GM21717 (cell line): Measurements from ENCODE around the gene SLF1.
"Not testable (repeated sequence)": the region's sequence is repeated elsewhere in the genome, so short reads cannot be mapped to it uniquely, and the experiment has no call there.

Experiments
- ATAC-seq: cut with Tn5 transposase; IDR thresholded peaks from one replicate; pipeline ENCODE4 v1.9.1; 2021; ENCODE audit warnings: mild to moderate bottlenecking, moderate library complexity; ENCODE audit not compliant: unreplicated experiment

SLF1 gene

DNA sequence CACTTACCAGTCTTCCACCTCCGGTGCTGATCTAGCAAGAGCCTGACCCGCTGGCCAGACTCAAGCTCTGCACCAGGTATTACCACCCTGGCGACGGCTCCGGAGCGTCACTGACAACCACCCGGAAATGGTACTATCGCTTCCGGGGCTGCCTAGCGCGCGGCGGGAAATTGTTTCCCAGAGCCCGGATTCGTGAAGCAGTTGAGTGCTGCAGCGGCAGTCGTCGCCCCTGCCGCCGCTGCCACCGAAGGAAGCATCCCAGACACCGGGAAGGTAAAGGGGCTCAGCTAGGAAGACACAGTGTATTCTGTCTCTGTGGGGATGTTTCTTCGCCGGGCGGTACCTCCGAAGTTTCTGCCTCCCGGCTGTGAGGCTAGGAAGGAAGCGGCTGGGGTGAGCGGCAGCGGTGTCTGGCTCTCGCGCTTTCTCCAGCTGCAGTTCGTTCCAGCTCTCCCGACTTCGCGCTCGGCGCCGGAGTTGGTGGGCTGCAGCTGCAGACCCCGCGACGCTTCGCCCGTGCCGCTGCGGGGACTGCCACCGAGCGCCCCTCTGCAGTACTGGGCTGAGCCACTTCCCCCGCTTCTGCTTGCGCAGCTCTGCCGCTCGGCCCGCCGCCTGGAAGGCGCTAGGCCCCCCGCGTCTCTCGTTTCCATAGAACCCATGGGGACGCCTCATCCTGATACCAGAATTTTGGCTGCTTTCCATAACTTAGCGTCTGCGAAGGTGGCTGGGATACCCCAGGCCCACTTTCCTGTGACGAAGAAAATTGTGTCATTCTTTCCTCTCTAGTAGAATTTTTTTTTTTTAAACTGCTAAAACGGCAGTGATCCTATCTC is at the start of gene SLF1, which contains the start of gene KIAA0825:
Gene SLF1 (plus strand): TSS at position 177 of the 836 bp plus-strand sequence. CDS start 10,142 bp downstream, outside the sequence.
Gene KIAA0825 (minus strand): TSS at position 112 of the 836 bp plus-strand sequence. CDS start 81,478 bp downstream, outside the sequence.
- ATAC-seq: peak; percentile 96

DNA sequence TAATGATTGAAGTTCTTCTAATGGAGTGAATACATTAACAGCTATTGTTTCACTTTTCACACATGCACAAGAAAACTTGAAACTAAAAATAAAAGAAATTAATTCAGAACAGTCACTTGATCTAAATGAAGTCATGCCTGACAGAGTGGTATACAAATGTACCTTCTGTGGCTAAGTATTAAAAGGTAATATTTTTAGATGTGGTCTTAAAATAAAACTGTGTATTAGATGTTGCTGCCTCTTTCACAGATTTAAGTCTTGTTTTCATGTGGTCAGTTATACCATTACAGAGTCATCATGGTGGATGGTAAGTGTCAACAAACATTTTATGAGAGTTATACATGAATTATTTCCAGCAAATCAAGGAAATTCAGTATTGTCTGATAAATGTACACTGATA is 47.1 kb upstream of the SLF1 start:
- ATAC-seq: no peak

DNA sequence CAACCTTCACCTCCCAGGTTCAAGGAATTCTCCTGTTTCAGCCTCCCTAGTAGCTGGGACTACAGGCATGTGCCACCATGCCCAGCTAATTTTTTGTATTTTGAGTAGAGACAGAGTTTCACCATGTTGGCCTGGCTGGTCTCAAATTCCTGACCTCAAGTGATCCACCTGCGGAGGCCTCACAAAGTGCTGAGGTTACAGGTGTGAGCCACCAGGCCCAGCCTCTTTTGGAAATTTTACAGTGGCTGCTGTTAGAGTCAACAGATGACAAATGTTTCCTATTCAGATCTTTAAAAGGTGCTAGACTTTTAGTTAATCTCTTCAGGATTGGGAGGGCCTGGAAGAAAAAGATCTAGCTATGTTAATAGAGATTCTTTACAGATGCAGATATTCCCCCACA is 45.1 kb upstream of the SLF1 start:
- not testable (repeated sequence) for ATAC-seq

DNA sequence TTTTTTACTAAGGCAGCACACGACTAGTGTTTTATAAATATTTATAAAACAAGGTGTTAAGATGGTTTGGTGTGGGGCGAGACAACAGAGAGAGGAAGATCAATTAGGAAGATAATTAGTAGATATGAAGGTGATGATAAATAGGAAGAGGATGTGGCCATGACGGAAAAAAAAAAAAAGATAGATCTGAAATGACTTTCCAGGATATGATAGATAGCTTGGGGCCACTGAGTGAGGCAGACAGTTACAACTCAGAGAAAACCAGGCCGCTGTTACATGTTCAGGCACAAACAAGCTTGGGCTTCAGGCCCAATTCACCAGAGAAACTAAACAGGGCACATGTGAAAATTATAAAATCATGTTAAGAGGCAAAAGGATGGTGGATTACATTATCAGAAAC is 43.3 kb upstream of the SLF1 start:
- ATAC-seq: no peak

DNA sequence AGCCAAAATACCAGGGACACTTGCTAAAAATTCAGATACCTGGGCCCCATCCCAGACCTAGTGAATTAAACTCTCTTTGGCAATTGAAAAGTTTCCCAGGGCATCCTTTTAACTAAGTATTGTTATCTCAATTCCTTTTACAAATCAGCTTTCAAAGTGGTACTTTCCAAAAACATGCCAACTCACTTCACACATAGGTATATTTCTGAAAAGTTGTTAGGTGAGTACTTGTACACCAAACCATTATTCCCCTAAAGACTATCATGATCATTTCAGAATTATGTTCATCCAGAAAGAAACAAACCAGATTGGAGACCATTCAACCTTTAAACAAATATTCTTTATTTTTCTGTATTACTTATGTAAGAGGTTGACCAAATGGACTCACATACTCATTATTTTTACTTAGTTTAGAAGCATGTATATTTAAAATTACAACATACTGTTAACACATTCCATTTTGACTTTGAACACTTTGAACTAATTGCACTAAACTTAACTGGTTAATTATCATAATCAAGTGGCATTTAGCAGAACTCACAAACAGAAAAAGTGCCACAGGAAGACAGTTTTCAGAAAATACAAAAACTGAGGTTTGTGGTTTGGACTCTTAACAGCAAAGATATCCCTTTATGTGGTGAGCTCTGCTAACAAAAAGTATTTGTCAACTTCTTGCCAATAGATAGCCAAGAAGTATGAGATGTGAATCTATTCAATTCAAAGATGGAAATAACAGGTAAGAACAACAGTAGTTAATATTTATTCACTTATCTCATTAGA is 40.8 kb upstream of the SLF1 start:
- peak; percentile 82 for ATAC-seq

DNA sequence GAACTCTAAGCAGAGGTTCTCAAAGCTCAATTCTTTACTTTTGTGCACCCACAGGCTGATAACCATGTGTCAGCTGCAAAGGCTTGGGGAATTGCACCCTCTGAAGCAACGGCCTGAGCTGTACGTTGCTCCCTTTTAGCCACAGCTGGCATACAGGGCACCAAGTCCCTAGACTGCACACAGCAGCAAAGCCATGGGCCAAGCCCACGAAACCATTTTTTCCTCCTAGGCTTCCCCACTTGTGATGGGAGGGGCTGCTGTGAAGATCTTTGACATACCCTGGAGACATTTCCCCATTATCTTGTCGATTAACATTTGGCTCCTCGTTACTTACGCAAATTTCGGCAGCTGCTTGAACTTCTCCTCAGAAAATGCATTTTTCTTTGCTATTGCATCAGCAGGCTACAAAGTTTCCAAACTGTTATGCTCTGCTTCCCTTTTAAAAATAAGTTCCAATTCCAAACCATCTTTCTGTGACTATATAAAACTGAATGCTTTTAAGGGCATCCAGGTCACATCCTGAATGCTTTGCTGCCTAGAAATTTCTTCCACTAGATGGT is 23.1 kb upstream of the SLF1 start:
- ATAC-seq: no peak

DNA sequence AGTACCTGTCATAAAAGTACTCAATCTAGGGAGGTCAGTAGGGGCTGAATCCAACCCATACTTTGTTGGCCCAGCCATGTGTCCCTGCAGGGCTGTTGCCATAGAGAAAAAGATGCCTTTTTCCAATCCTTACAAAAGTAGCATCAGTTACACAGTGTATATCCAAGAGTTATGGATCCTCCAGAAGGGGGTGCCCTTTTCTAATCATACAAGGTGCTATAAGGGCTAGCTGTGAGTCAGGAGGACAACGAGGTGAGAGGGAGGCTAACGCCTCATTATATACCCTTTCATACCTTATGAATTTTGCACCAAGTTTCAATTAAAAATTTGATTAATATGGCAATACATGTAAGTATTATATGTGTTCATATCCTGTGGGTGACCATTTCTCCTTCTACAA is 4.9 kb upstream of the SLF1 start:
- no peak for ATAC-seq

DNA sequence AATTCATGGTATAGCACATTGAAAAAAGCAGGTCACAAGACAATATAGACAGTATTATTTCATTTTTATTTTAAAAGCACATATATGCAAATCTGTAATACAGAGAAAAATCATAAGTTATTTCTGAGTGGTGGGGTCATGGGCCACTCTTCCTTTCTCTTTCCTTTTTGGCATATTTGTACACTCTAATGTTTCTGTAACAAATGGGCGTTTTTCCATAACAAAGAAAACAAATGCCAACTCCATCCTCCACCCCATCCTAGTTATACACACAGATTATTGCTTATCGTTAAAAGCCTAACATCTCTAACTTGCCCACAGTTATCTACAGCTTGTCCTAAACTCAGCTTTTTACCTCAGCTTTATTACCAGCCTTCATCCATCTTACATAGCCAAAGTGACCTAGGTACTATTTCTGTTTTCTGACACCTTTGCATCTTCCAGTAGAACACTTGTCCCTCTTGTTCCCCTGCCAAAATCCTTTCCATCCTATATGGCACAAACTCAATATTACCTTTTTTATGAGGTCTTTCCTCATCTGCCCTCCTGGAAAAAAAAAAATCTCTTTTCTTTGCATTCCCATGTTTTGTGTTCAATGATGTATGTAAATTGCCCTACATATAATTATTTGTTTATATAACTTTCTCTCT is 4.2 kb upstream of the SLF1 start:
- ATAC-seq: no peak

DNA sequence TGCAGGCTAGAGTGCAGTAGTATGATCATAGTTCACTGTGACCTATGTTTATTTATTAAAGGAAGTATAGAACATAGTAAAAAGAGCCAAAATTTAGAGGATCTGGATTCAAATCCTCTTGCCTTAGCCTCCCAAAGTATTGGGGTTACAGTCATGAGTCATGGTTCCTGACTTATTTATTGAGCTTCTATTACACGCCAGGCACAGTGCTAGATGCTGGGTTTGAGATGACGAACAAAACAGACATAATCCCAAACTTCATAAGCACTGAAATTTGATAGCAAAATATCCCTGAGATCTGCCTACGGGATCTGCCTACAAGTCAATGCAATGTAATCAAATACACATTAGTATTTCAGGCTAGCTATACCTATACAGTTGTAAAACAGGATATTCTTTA is 2.6 kb upstream of the SLF1 start:
- no peak for ATAC-seq

DNA sequence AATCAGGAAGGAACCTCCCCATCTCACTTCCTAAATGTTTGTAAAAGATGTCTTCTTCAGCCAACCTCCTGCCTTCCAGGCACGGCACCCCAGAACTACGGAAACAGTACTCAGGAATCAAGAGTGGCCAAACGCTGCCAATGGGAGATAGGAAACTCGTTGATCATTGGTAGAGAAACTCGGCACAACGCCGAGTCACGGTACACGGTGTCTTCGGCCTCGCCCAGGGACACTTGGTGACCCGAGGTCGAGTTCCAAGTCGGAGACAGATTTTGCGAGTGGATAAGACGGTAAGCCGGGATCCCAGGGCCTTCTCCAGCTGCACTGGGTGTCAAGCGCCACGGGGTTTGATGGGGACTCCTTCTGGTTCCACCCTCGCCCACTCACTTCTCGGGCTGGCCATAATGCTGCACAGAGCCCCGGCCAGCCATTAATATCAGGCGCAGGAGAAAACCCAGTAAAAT is 408 bp upstream of the SLF1 start:
- ATAC-seq: peak; percentile 38

DNA sequence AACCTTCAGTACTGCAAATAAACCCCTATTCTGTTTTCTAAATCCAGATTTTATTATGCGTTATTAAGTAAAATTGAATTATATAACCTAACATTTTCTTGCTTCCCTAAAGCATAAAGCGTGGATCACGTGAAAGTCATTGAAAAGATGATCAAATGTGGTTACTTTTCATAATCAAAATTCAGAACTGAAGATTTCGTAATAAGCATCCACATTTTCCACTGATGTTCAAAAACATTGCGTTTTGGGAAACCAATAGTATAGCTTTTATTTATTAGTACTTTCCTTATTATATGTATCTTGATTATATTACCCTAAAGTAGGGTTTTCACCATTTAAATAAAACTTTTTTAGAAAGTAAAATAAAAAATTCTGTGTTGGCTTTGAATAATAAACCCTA is 1.8 kb downstream of the SLF1 start:
- ATAC-seq: no peak

DNA sequence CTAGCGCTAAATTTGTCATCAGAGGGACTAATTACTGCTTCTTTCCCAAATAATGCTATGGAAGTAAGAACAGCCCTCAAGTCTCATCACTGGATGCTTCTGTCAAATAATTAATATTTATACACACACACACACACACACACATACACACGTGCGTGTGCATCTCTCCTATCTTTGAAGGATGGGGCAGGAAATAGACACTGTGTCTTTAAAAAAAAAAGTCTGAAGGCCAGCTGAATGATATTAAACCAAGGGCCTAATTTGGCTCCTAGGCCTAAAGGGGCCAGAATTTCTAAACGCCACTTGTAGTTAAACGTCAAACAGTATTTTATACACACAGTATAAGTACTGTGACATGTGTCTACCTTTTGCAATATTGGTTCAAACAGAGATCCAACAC is 3.3 kb downstream of the SLF1 start:
- ATAC-seq: no peak

DNA sequence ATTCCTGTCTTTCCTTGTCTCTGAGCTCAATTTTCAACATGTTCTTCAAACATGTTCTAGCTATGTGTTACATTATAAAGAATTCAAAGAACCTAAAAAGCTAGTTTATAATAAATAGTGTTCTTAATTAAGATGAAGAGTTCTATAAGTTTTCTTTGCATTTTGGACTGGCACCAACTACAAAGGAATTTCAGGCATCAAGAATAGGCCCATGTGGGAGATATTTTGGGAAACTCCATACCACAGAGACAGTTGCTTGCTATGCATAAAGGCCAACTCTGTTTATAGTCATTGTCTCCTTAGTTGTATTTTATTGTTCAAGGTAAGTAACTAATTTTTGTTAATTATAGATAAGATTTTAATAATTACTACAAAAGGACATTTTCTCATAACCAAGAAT is 4.5 kb downstream of the SLF1 start:
- ATAC-seq: no peak

DNA sequence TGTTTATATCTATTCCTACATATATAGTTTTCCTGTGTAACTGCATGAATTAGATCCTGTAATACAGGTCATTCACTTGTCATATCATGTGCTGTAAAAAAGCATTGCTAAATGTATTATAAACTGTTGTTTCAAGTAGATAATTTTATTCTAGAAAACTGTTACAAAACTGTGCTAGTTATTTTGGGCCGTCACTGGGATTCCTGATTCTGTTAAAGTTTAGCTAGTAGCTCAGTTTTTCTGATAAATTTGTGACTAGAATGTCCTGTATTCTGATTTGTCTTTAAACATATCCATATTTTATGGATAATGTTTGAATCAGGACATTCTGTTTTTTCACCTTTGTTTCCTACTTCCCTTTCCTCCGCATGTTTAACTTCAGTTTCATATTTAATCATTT is 5.4 kb downstream of the SLF1 start:
- ATAC-seq: no peak

DNA sequence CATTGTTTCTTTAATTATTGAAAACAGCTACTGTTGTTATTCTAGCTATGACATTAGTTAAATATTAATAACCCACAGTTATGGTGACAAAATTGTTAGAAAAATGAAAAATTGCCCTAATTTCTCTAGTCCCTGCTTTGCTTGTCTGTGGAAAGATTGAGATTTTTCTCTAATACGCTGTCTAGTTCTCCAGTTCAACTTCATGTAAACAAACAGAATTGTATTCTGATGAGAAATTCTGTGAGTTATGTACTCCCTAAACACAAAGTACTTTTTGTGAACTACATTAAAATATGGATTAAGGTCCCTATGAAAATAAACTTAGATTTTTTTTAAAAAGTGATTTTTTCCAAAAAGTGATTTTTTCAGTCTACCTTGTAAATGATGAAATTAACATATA is 8.7 kb downstream of the SLF1 start:
- no peak for ATAC-seq

DNA sequence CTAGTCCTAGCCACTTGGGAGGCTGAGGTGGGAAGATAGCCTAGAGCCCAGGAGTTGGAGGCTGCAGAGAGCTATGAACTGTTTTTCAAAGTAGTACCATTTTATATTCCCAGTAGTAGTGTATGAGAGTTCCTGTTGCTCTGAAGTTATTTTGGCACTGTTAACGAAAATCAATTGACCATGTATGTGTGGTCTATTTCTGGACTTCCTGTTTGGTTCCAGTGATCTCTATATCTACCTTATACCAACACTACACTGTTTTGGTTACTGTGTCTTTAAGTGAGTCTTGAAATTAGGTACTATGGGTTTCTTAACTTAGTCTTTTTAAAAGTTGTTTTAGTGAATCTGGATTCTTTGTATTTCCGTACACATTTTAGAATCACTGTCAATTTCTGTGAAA is 13.6 kb downstream of the SLF1 start:
- ATAC-seq: peak; percentile 97

DNA sequence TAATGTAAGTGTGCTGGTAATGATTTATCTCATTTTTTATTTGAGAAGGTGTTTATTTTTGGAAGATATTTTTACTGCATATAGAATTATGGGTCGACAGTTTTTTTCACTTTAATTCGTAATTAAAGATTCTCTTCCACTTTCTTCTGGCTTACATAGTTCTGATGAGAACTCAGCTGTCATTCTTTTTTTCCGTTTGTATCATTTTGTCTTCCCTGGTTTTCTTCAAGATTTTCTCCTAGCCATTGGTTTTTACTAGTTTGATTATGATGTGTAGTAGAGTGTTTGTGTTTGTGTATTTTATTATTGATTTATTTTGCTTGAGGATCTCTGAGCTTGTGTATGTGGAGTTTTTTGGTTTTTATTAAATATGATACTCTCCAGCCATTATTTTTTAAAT is 21.7 kb downstream of the SLF1 start:
- no peak for ATAC-seq

DNA sequence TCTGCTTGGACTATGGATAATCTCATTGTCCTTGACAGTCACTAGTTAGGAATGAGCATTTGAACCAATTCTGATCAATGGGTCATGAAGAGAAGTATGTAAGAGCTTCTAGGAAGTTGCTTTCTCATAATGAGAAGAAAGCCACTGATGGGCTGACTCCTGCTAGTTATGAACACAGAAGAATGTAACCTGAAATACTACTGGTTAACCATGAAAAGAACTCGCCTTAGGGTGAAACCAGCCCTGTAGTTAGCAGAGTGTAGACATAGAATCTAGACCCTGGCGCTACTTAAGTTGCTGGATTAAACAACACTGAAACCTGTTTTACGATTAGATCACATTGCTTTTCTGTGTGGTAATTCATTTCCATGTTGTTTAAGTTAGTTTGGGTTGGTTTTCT is 26.6 kb downstream of the SLF1 start:
- ATAC-seq: no peak

DNA sequence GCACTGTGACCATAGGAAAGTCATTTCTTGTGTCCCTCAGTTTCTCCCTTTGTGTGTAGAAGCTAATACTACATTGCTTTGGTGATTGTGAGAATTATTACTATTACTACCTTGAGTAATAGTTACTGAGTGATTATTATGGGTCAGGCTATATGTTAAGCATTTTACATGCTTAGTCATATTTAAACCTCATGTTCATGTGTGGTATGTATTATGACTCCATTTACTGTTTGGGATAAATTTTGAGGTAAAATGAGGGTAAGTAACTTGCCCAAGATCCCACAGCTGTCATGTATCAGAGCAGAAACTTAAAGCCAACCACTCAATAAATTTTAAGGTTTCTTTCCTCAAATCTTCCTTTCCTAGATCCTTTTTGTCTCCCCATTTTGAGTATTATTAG is 28.3 kb downstream of the SLF1 start:
- ATAC-seq: no peak

DNA sequence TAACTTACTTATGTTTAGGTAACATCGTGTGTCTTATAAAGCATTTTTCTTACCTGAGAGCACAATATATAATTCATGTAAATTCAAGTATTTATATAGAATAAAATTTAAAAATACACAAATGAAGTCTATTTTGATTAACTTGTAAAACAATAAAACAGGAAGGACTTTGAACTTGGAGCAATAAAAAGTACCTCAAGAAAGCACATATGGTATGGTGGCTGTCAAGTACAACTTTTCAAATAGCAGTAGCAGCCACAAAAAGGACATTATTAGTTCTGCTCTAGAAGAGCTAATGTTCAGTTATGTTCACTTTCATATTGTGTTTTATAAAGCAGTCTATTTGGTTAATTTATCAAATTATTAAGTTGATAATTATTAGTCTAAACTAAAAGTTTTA is 31.4 kb downstream of the SLF1 start:
- ATAC-seq: no peak

DNA sequence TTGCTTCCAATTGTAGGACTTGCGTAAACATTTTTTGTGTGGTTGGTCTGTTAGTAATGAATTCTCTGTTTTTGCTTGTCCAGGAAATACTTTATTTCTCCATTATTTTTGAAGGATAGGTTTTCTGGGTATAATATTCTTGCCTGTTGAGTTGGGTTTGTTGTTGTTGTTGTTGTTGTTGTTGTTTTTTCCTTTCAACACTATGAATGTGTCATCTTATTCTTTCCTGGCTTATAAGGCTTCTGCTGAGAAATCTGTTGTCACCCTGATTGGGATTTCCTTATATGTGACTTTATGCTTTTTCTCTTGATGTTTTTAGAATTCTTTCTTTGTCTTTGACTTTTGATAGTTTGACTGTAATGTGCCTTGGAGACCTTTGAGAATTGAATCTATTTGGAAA is 39.8 kb downstream of the SLF1 start:
- no peak for ATAC-seq
